HCT116 (cell line): ENCODE measurements around the gene CHST5. TPM values are rescaled to one million over a fixed set of nuclear protein-coding genes. Genes with fewer than 3 reads are reported as not detected.

ENCODE experiments used
- ATAC-seq: fragments of 200-7000 bp; cut with Tn5 transposase; 2 replicates; pipeline ENCODE4 v1.9.1; 2020; ENCODE audit warnings: mild to moderate bottlenecking, moderate library complexity
- BruUV-seq: library from RNA; stranded (reverse); fragments of 400-500 nt; replicated peaks from 2 replicates; lab custom pipeline; 2021; lab: Mats Ljungman, UMichigan
- CTCF ChIA-PET: fragments of 300-600 bp; sonication (Branson Sonifier 250); formaldehyde crosslinking; loops from one replicate; lab custom pipeline; 2021; ENCODE audit warnings: antibody characterized with exemption; lab: Charles Lee
- POLR2A ChIA-PET: fragments of 300-600, 350-600 bp; sonication (Branson Sonifier 250); formaldehyde crosslinking; loops from one replicate; lab custom pipeline; 2021; ENCODE audit warnings: antibody characterized with exemption; lab: Charles Lee
- RAD21 ChIA-PET, 2 experiments: fragments of 300-600 bp; sonication (Branson Sonifier 250); formaldehyde crosslinking; loops; one replicate each; lab custom pipeline; 2023; ENCODE audit warnings: low total read pairs in 2 of 2; ENCODE audit not compliant: uncharacterized antibody in 2 of 2, unreplicated experiment in 2 of 2, low non-redundant PET in 1 of 2; lab: Charles Lee
- DNase-seq: peaks from one replicate; pipeline ENCODE4 v3.0.0-alpha.2; 2010; ENCODE audit warnings: low read depth, low spot score
- H2AFZ ChIP-seq: fragments of 200-600 bp; shearing (Covaris generic), sonication (generic); 2 replicates; pipeline ENCODE4 v1.6.1; 2017; ENCODE audit warnings: low read depth, mixed run types, mixed read lengths, antibody characterized with exemption, low read length; ENCODE audit not compliant: poor library complexity, severe bottlenecking
- H3K27ac ChIP-seq: 2 replicates; pipeline ENCODE4 v1.5.1; 2012; ENCODE audit warnings: low read depth, low read length
- H3K27me3 ChIP-seq: fragments of 200-600 bp; sonication (generic); 2 replicates; pipeline ENCODE4 v1.6.1; 2016; ENCODE audit warnings: mixed run types, low read length, mixed read lengths; ENCODE audit not compliant: insufficient read depth
- H3K36me3 ChIP-seq, 2 experiments: fragments of 200-500 bp in 1 of 2; fragments of 200-600 bp in 1 of 2; sonication (Bioruptor generic) in 1 of 2; sonication (generic) in 1 of 2; 2 replicates each; pipeline versions ENCODE4 v1.5.1 to v1.6.1; 2014 to 2016; ENCODE audit warnings: low read length in 2 of 2, inconsistent platforms in 1 of 2, mixed read lengths in 1 of 2, mixed run types in 1 of 2; ENCODE audit not compliant: insufficient read depth in 2 of 2, control insufficient read depth in 1 of 2
- H3K4me1 ChIP-seq, 2 experiments: fragments of 200-600 bp in 1 of 2; sonication (generic) in 1 of 2; 2 replicates each; pipeline versions ENCODE4 v1.5.1 to v1.6.1; 2012 to 2017; ENCODE audit warnings: low read length in 2 of 2, inconsistent platforms in 1 of 2, mild to moderate bottlenecking in 1 of 2, mixed read lengths in 1 of 2, mixed run types in 1 of 2, moderate library complexity in 1 of 2; ENCODE audit not compliant: insufficient read depth in 2 of 2, control insufficient read depth in 1 of 2
- H3K4me2 ChIP-seq: fragments of 200-600 bp; sonication (generic); 2 replicates; pipeline ENCODE4 v1.6.1; 2017; ENCODE audit warnings: mixed run types, low read length, mixed read lengths
- H3K4me3 ChIP-seq, 2 experiments: fragments of 200-600 bp in 1 of 2; sonication (generic) in 1 of 2; replicated peaks in 1 of 2; 2 replicates each; pipeline ENCODE4 v1.5.1; 2011 to 2016; ENCODE audit warnings: low read length in 2 of 2, control low read depth in 1 of 2, low read depth in 1 of 2, mild to moderate bottlenecking in 1 of 2, mixed read lengths in 1 of 2, mixed run types in 1 of 2
- H3K79me2 ChIP-seq: fragments of 200-600 bp; sonication (generic); 2 replicates; pipeline ENCODE4 v1.6.1; 2017; ENCODE audit warnings: mild to moderate bottlenecking, mixed run types, low read length, moderate library complexity, mixed read lengths; ENCODE audit not compliant: insufficient read depth
- H3K9ac ChIP-seq: fragments of 200-600 bp; sonication (generic); 2 replicates; pipeline ENCODE4 v1.6.1; 2016; ENCODE audit warnings: low read length, mixed read lengths
- H3K9me2 ChIP-seq: fragments of 200-600 bp; sonication (generic), shearing (Covaris generic); 2 replicates; pipeline ENCODE4 v1.6.1; 2017; ENCODE audit warnings: mixed run types, mild to moderate bottlenecking, moderate library complexity; ENCODE audit not compliant: insufficient read depth
- H3K9me3 ChIP-seq, 2 experiments: fragments of 200-500 bp in 1 of 2; fragments of 200-600 bp in 1 of 2; sonication (Bioruptor generic) in 1 of 2; sonication (generic) in 1 of 2; 2 replicates each; pipeline ENCODE4 v1.6.1; 2014 to 2017; ENCODE audit warnings: low read length in 2 of 2, mixed read lengths in 2 of 2, inconsistent platforms in 1 of 2, low read depth in 1 of 2, mild to moderate bottlenecking in 1 of 2, mixed run types in 1 of 2, moderate library complexity in 1 of 2; ENCODE audit not compliant: control insufficient read depth in 1 of 2, insufficient read depth in 1 of 2
- H4K20me1 ChIP-seq: fragments of 200-600 bp; sonication (generic), shearing (Covaris generic); 2 replicates; pipeline ENCODE4 v1.6.1; 2017; ENCODE audit warnings: mixed run types, mild to moderate bottlenecking, moderate library complexity; ENCODE audit not compliant: insufficient read depth
- CEBPB ChIP-seq: IDR thresholded peaks from 2 replicates; pipeline ENCODE4 v1.6.1; 2012; ENCODE audit warnings: low read depth
- EGR1 ChIP-seq: IDR thresholded peaks from 2 replicates; pipeline ENCODE4 v1.6.1; 2012; ENCODE audit warnings: low read depth
- ELF1 ChIP-seq: IDR thresholded peaks from 2 replicates; pipeline ENCODE4 v1.6.1; 2012; ENCODE audit warnings: low read depth, borderline replicate concordance
- EZH2 ChIP-seq: fragments of 200-600 bp; sonication (generic); IDR thresholded peaks from 2 replicates; pipeline ENCODE4 v1.6.1; 2017; ENCODE audit warnings: antibody characterized with exemption, mixed run types
- EZH2phosphoT487 ChIP-seq: fragments of 200-600 bp; IDR thresholded peaks from 2 replicates; pipeline ENCODE4 v1.6.1; 2018; ENCODE audit warnings: antibody characterized with exemption, borderline replicate concordance
- FOSL1 ChIP-seq: IDR thresholded peaks from 2 replicates; pipeline ENCODE4 v1.6.1; 2012; ENCODE audit warnings: low read depth
- JUND ChIP-seq: IDR thresholded peaks from 2 replicates; pipeline ENCODE4 v1.6.1; 2012
- POLR2A ChIP-seq: IDR thresholded peaks from 2 replicates; pipeline ENCODE4 v1.7.0; 2011; ENCODE audit warnings: borderline replicate concordance; ENCODE audit not compliant: insufficient read depth, insufficient read length; ENCODE audit errors: extremely low read depth
- SP1 ChIP-seq: IDR thresholded peaks from 2 replicates; pipeline ENCODE4 v1.6.1; 2012; ENCODE audit warnings: low read depth
- SRF ChIP-seq: IDR thresholded peaks from 2 replicates; pipeline ENCODE4 v1.6.1; 2012; ENCODE audit warnings: low read depth
- YY1 ChIP-seq: IDR thresholded peaks from 2 replicates; pipeline ENCODE4 v1.6.1; 2011; ENCODE audit warnings: low read length, low read depth, moderate library complexity, mild to moderate bottlenecking; ENCODE audit not compliant: insufficient replicate concordance; ENCODE audit errors: extremely low read depth
- ZBTB33 ChIP-seq: IDR thresholded peaks from 2 replicates; pipeline ENCODE4 v1.6.1; 2011; ENCODE audit warnings: mild to moderate bottlenecking, low read length, moderate library complexity; ENCODE audit not compliant: insufficient replicate concordance; ENCODE audit errors: extremely low read depth
- ZNF274 ChIP-seq: fragments of 200-500 bp; sonication (Bioruptor generic); IDR thresholded peaks from 2 replicates; pipeline ENCODE4 v1.6.1; 2014; ENCODE audit warnings: mild to moderate bottlenecking, low read depth, low read length, inconsistent platforms
- intact Hi-C: fragments of 100-400 bp; cut with micrococcal nuclease; formaldehyde crosslinking; loops from 2 replicates; pipeline ENCODE4 v1.10.0; 2022
- total RNA-seq: library from RNA; stranded (reverse); gene quantifications from one replicate; pipeline ENCODE4 v1.2.1, GENCODE V29; 2021; ENCODE audit not compliant: unreplicated experiment

Gene CHST5
- total RNA-seq, 1 experiment from 2014 or later: 0.32 TPM

GRCh38 chr16:75570396-75571065 is 34.6 kb upstream of the CHST5 start:
- H4K20me1 ChIP-seq: no peaks in the 10 kb centered on the region
- DNase-seq (no peak), ATAC-seq (no peak)
- H3K4me2 ChIP-seq: no peak overlapping the region
- no peaks in the 10 kb centered on the region for H3K9me2 ChIP-seq
- no peak overlapping the region for H3K4me3 ChIP-seq
- H3K27ac ChIP-seq: no peak overlapping the region
- intact Hi-C loops: no loop called here
- H3K36me3 ChIP-seq: peaks cover 31 to 38% of the 10 kb centered on the region in 2 experiments
- peaks cover 7 to 13% of the 10 kb centered on the region in 2 experiments; a peak in 3 of 4 replicates for H3K4me1 ChIP-seq
- no TSS peak for BruUV-seq
- RAD21 ChIA-PET: no interaction called here
- no peaks in the 10 kb centered on the region for H3K27me3 ChIP-seq
- POLR2A ChIA-PET: no interaction called here
- TF ChIP-seq ZBTB33 (no peak), EZH2phosphoT487 (no peak), JUND (no peak), ZNF274 (no peak), ELF1 (no peak), EGR1 (no peak), POLR2A (no peak), SRF (no peak), YY1 (no peak), FOSL1 (no peak), CEBPB (no peak), SP1 (no peak), EZH2 (no peak)
- CTCF ChIA-PET: no interaction called here
- no peak overlapping the region for H3K9ac ChIP-seq
- peaks cover 17% of the 10 kb centered on the region for H3K79me2 ChIP-seq
- no peak overlapping the region for H2AFZ ChIP-seq
- no peaks in the 10 kb centered on the region for H3K9me3 ChIP-seq
